Measurements from ENCODE around the gene THOC3. TPM values are rescaled to one million over a fixed set of nuclear protein-coding genes. Genes with fewer than 3 reads are reported as not detected.
A peak's percentile ranks its signal among the peaks of the same experiment; 100 is the strongest.
"Not testable (repeated sequence)": the region's sequence is repeated elsewhere in the genome, so short reads cannot be mapped to it uniquely, and the experiment has no call there.

The THOC3 gene
- 10 to 100 TPM in 4 of 6 donors, 1 to 10 TPM in 2; 7.2 to 20.5 (median 12.0) TPM for total RNA-seq
- 10 to 100 TPM in 1 of 2 donors, 1 to 10 TPM in 1; 4.2 to 14.3 TPM for polyA plus RNA-seq

- H3K36me3 ChIP-seq; H3K4me1 ChIP-seq; intact Hi-C loops (cut with DNase I); H3K9me3 ChIP-seq; FAIRE-seq; H3K27ac ChIP-seq; H3K27me3 ChIP-seq: not testable (repeated sequence)
- ATAC-seq (peak; percentile 100), DNase-seq (peak; percentile 72 to 93 (median 80))
- peak within 1 kb of the TSS; percentile 60 to 86 (median 78) for H3K4me3 ChIP-seq
- 0 to 1% methylated on average over 44 to 55 of the region's 67 CpGs for WGBS, 2 donors
These were observed at the start of gene THOC3 for GRCh38 chr5:175967471-175968372. Gene THOC3 (minus strand): TSS chr5:175968315. CDS start chr5:175968208, 107 bp downstream.

GRCh38 chr5:176017324-176017723 lies 49.2 kb upstream of the THOC3 start:
- H3K4me3 ChIP-seq; H3K9me3 ChIP-seq; intact Hi-C loops (cut with DNase I); H3K36me3 ChIP-seq; DNase-seq; H3K27me3 ChIP-seq; ATAC-seq; H3K4me1 ChIP-seq; FAIRE-seq; H3K27ac ChIP-seq: not testable (repeated sequence)
- no CpG with 5 or more reads among the region's 4 CpGs for WGBS, 2 donors

GRCh38 chr5:176014360-176014759 lies 46.2 kb upstream of the THOC3 start:
- H3K27ac ChIP-seq; H3K27me3 ChIP-seq; H3K9me3 ChIP-seq; FAIRE-seq; intact Hi-C loops (cut with DNase I); DNase-seq; H3K4me1 ChIP-seq; H3K36me3 ChIP-seq; H3K4me3 ChIP-seq; ATAC-seq: not testable (repeated sequence)
- WGBS, 2 donors, result 64 to 65% methylated on average over 5 to 6 of the region's 6 CpGs

- WGBS, 2 donors, result 33 to 53% methylated on average over 1 to 4 of the region's 4 CpGs
- FAIRE-seq; H3K9me3 ChIP-seq; H3K4me1 ChIP-seq; H3K27me3 ChIP-seq; H3K36me3 ChIP-seq; ATAC-seq; intact Hi-C loops (cut with DNase I); H3K4me3 ChIP-seq; H3K27ac ChIP-seq; DNase-seq: not testable (repeated sequence)
These were observed 43.0 kb upstream of the THOC3 start for GRCh38 chr5:176011088-176011487.

- 56 to 58% methylated on average over 6 to 7 of the region's 8 CpGs for WGBS, 2 donors
- intact Hi-C loops (cut with DNase I); ATAC-seq: not testable (repeated sequence)
These were observed 42.1 kb upstream of the THOC3 start for GRCh38 chr5:176010202-176010601.

GRCh38 chr5:176007220-176007619 lies 39.1 kb upstream of the THOC3 start:
- FAIRE-seq; H3K9me3 ChIP-seq; H3K4me1 ChIP-seq; H3K27ac ChIP-seq; H3K27me3 ChIP-seq; intact Hi-C loops (cut with DNase I); DNase-seq; H3K36me3 ChIP-seq; H3K4me3 ChIP-seq; ATAC-seq: not testable (repeated sequence)
- WGBS, 2 donors, result 40 to 93% methylated on average over 2 of the region's 4 CpGs

More at GRCh38 chr5:176010202-176010601, 42.1 kb upstream of the THOC3 start:
- H3K9me3 ChIP-seq, FAIRE-seq, H3K36me3 ChIP-seq, H3K4me3 ChIP-seq, H3K27ac ChIP-seq, H3K27me3 ChIP-seq, H3K4me1 ChIP-seq, DNase-seq: not testable (repeated sequence)

GRCh38 chr5:176006819-176007218 lies 38.7 kb upstream of the THOC3 start:
- FAIRE-seq; H3K4me1 ChIP-seq; H3K36me3 ChIP-seq; intact Hi-C loops (cut with DNase I); H3K27me3 ChIP-seq; H3K27ac ChIP-seq; ATAC-seq; H3K4me3 ChIP-seq; H3K9me3 ChIP-seq; DNase-seq: not testable (repeated sequence)
- 81% methylated on average over 11 to 13 of the region's 13 CpGs for WGBS, 2 donors

- H3K4me1 ChIP-seq; FAIRE-seq; H3K36me3 ChIP-seq; DNase-seq; H3K27ac ChIP-seq; H3K4me3 ChIP-seq; ATAC-seq; H3K9me3 ChIP-seq; intact Hi-C loops (cut with DNase I); H3K27me3 ChIP-seq: not testable (repeated sequence)
- WGBS, 2 donors, result 51 to 66% methylated on average over 3 of the region's 6 CpGs
These were observed 29.9 kb upstream of the THOC3 start for GRCh38 chr5:175997979-175998378.

- H3K9me3 ChIP-seq; H3K27ac ChIP-seq; intact Hi-C loops (cut with DNase I); H3K27me3 ChIP-seq; H3K4me1 ChIP-seq; FAIRE-seq; H3K4me3 ChIP-seq; H3K36me3 ChIP-seq; DNase-seq: not testable (repeated sequence)
- ATAC-seq, result peak; percentile 47 to 77 (median 63)
- 92% methylated on average over 1 of the region's 4 CpGs; no CpG with 5 or more reads in 1 of the 2 donors for WGBS, 2 donors
These were observed 29.4 kb upstream of the THOC3 start for GRCh38 chr5:175997495-175997894.

- H3K4me1 ChIP-seq; DNase-seq; ATAC-seq; FAIRE-seq; H3K9me3 ChIP-seq; H3K36me3 ChIP-seq; H3K27me3 ChIP-seq; H3K4me3 ChIP-seq; H3K27ac ChIP-seq; intact Hi-C loops (cut with DNase I): not testable (repeated sequence)
- 73% methylated on average over 1 of the region's 6 CpGs; no CpG with 5 or more reads in 1 of the 2 donors for WGBS, 2 donors
These were observed 28.7 kb upstream of the THOC3 start for GRCh38 chr5:175996791-175997190.

GRCh38 chr5:175995506-175995905 lies 27.4 kb upstream of the THOC3 start:
- H3K9me3 ChIP-seq; H3K36me3 ChIP-seq; ATAC-seq; H3K27ac ChIP-seq; H3K4me3 ChIP-seq; intact Hi-C loops (cut with DNase I); DNase-seq; FAIRE-seq; H3K4me1 ChIP-seq; H3K27me3 ChIP-seq: not testable (repeated sequence)
- 69% methylated on average over 5 of the region's 6 CpGs; no CpG with 5 or more reads in 1 of the 2 donors for WGBS, 2 donors

GRCh38 chr5:175979371-175979995 lies 11.4 kb upstream of the THOC3 start:
- H3K9me3 ChIP-seq; H3K27ac ChIP-seq; H3K4me3 ChIP-seq; H3K4me1 ChIP-seq; DNase-seq; ATAC-seq; H3K27me3 ChIP-seq; intact Hi-C loops (cut with DNase I); H3K36me3 ChIP-seq; FAIRE-seq: not testable (repeated sequence)
- 61 to 70% methylated on average over 6 of the region's 17 CpGs for WGBS, 2 donors
